NCI-H2171 treated with DMSO at 0.1 percent for 48 hours (cell line): ENCODE measurements around the gene TSPYL6.
"Not testable (repeated sequence)": the region's sequence is repeated elsewhere in the genome, so short reads cannot be mapped to it uniquely, and the experiment has no call there.

ENCODE experiments used
- DNase-seq: peaks from one replicate; lab custom pipeline; 2025; lab: John Stamatoyannopoulos, UW

TSPYL6 gene

DNA sequence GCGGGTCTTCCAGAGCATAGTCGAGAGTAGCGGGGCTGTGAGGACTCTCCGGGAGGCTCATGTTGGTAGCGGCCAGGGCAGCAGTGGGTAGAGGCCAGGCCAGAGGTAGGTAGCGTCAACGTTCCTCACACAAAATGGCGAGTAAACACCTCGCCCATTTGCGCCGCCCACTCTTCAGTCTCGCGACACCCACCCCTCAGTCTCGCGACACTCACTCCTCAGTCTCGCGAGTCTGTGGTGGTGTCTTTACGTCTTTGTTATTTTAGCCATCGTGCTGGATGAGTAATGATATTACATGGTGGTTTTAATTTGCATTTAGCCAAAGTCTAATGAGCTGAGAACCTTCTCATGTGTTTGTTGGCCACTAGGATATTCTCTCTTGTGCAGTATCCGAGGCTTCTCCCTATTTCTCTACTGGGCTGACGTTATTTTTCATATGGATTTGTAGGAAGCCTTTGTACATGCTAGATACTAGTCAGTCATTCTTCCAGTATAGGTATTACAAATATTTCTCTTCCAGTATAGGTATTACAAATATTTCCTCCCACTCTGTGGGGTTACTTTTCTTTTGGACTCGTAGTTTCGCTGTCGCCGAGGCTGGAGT is at the start of gene TSPYL6:
TSPYL6 (minus strand) TSS at position 139 of the 604 bp plus-strand sequence; CDS start at position 61, 78 bp downstream.
- no peak for DNase-seq

DNA sequence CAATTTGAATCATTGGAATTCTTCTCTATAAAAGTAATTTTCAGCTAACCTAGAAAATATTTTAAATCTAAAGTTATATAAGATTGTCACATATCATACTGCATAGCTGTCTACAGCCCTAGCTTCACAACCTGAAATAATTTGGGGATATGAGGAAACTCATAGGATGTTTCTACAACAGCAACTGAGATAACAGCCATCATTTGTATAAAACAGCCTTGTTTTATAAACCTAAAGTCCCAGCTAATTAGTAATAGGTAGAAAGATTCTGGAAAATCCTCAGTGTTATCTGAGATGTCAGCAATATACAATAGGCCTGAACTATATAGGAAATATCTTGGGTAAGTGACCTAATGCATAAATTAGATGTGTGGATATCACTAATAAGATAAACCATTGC is 47.6 kb upstream of the TSPYL6 start:
- no peak for DNase-seq

GRCh38 chr2:54298514-54298913 is 42.5 kb upstream of the TSPYL6 start:
- DNase-seq: no peak

GRCh38 chr2:54295911-54296310 is 39.9 kb upstream of the TSPYL6 start:
- peak; percentile 78 for DNase-seq

DNA sequence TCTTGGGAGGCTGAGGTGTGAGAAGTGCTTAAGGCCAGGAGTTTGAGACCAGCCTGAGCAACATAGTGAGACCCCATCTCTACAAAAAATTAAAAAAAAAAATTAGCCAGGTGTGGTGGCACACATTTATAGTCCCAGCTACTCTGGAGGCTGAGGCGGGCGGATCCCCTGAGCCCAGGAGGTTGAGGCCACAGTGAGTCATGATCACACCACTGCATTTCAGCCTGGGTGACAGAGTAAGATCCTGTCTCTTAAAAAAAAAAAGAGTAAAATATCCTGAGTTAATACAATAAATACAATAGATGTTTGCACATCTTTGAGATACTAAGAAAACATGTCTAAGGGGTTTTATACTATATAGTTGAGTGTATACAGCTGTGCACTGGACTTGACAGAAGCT is 38.6 kb upstream of the TSPYL6 start:
- DNase-seq: not testable (repeated sequence)

DNA sequence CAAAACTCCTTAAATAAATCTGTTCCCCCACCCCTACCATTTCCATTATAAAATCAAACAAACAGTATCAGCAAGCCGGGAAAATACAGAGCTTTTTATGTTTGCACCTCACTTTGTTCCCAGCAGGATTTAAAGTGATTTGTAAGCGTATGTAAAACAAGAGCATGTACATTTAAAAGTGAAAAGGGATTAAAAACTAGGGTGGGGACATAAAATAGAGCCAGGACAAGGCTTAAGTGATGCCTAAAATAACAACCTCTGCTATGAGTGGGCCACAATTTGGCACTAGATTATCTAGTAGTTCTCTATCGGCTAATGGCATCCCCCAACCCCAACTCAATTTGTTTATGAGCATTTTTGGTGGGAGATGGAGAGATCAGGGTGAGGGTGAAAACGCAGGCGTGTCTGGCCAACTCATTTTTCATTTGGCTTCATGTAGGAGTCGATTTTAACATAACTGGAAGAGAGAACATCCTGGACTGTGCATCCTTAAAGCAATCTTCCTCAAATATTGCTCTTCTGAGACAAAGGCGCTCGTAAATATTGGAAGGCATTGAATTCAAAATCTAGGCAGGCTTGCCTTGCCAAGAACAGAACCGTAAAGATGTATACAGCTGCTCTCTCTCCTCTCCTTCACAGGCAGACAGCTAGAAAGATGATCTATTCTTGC is 34.5 kb upstream of the TSPYL6 start:
- DNase-seq: no peak

- no peak for DNase-seq
Measured at GRCh38 chr2:54289917-54290316, 33.9 kb upstream of the TSPYL6 start.

GRCh38 chr2:54287532-54287931 is 31.5 kb upstream of the TSPYL6 start:
- DNase-seq: no peak

DNA sequence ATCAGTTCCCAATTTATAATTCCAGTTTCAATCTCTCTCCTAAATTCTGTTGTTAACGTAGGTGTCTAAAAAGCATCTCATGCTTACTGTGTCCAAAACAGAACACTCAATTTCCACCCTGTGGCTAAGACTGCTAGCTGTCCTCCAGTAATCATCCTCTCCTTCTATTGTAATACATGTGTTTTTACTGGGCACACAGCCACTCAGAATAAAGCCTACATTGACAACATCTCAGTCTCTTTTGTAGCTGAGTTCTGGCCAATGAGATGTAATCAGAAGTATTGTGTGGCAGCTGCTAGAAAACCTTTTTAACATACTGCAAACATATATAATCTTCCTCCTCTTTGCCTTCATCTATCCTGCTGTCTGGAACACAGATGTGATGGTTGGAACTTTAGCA is 29.4 kb upstream of the TSPYL6 start:
- DNase-seq: no peak

GRCh38 chr2:54284826-54285225 is 28.8 kb upstream of the TSPYL6 start:
- peak; percentile 39 for DNase-seq

DNA sequence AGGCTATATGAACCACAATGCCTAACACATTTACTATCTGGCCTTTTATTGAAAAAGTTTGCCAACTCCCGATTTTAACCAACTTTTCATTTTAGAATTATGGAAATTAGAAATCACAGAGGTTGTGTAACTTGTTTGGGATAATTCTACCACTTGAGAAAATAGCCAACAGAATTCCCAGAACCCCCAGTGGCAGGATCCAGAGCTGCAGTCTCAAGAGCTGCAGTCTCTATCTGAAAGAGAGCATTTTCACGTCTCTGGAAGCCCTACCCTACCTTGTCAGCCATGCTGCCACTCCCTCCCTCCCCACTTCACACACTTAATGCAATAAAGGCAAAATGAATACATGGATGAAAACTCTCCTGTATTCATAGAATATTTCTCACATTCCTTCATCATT is 23.4 kb upstream of the TSPYL6 start:
- DNase-seq: no peak

- no peak for DNase-seq
Measured at GRCh38 chr2:54275541-54275940, 19.5 kb upstream of the TSPYL6 start.

DNA sequence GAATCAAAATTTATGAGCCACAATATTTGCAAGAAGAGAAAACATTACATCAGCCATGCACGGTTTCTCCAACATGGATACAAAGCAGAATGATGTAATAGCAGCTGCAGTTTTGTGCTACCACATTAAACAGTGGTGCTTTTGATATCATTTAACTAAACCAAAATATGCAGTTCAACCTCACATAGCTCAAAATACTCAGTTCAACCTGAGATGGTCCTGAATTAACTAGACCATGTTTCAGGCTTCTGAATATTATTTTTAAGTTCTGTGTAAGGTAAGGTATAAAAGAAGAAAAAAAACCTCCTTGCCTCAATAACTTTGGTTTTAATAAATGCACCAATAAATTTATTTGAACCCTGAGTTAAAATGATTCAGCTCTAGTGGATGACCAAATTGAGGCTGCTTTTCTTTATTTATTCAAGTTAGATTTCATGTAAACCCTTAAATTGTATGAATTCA is 18.8 kb upstream of the TSPYL6 start:
- peak; percentile 21 for DNase-seq

DNA sequence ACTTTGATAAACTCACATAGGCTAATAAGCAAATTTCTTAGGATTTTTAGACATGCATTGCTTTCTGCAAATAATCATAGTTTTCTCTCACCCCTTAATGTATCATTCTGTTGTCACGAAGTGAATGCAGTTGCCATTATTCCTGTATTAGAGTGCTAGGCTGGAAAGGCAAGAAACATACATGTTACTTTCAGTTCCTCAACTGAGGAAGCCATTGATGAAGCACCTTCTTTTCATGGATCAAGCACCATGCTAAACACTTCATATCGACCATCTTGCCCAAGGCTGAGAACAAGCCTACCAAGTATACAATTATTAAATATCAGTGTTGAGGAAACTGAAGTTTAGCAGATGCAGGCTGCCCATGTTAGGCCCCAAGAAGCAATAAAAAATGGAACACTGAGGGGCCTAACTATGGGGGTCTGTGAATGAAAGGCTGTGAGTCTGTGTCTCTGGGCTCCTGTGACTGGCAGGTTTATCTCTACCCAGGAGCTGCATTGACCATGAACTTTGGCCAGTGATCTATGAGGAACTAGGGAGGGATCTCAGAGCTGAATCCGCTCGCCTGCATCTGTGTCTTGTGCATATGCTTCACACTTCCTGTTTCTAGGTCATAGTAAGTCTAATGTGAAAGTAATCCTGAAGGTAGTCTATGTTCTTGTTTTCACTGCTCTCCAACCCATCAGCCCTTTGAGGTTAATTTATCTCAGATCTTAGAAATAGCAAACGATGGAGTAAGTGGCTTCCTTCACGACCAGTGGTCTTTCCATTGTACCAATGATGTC is 16.0 kb upstream of the TSPYL6 start:
- no peak for DNase-seq

GRCh38 chr2:54271189-54271588 is 15.2 kb upstream of the TSPYL6 start:
- no peak for DNase-seq

- DNase-seq: no peak
Measured at GRCh38 chr2:54267577-54267976, 11.5 kb upstream of the TSPYL6 start.

GRCh38 chr2:54265081-54265480 is 9.1 kb upstream of the TSPYL6 start:
- not testable (repeated sequence) for DNase-seq

DNA sequence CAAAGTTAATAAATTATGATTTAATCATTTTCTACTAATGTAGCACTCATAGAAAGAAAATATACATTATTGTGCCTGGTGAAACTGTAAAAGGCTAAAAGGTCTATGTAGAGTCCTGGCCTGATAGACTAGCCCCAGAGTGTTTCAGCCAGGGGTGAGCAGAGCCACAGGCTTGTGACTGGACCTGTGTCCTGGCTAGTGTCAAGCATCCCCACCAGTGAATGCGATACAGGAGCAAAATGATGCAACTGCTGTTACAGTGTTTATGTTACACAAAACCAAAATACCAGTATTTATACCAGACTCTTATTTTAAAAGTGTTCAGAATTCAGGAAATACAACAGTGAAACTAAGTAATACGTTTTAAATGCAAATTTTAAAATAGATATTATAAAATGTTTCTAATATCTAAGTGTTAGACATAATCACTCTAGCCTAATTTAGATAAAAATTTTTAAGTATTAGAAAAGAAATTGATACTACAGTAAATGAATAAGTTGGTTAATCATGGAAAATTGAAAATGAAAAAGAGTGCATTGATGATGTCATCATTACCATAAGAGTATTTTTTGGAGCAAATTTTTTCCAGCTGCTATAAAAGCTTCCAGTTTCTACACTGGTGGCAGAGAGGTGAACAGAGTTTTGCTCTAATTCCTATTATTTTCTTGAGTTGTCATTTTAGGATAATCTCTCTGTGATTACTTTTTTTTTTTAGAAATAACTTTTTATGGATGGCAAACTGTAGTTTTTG is 6.2 kb upstream of the TSPYL6 start:
- no peak for DNase-seq

- DNase-seq: no peak
Measured at GRCh38 chr2:54261537-54261936, 5.5 kb upstream of the TSPYL6 start.

- no peak for DNase-seq
Measured at GRCh38 chr2:54260241-54260595, 4.2 kb upstream of the TSPYL6 start.

DNA sequence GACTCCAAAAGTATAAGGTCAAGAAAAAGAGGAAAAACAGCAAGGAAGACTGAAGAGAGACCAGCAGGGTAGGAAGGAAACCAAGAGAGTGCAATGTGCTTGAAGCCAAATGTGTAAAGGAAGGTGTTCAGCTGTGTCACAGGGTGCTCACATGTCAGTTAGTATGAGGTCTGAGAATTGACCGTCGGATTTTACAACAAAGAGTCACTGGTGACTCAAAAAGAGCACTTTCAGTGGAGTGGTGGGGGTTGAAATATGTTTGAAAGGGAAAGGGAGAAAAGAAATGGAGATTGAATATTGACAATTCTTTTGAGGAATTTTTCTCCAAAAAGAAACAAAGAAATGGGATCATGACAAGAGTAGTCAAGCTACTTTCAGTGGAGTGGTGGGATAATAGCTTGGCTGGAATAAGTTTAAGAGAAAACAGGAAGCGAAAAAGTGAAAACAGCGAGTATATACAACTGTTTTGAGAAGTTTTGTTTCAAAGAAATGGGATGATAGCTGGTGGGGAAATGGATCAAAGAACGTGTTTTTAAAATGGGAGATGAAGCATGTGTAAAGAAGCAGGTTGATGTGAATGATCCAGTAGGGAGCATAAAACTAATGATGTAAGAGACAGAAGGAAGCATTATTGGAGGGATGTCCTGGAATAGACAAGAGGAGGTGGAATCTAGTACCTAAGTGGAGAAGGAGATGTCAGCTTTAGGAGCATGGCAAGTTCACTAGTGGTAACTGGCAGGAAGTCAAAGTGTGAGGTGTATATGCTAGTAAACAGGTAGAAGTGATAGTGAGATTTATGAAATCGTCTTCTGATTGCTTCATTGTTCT is 3.6 kb upstream of the TSPYL6 start:
- no peak for DNase-seq

DNA sequence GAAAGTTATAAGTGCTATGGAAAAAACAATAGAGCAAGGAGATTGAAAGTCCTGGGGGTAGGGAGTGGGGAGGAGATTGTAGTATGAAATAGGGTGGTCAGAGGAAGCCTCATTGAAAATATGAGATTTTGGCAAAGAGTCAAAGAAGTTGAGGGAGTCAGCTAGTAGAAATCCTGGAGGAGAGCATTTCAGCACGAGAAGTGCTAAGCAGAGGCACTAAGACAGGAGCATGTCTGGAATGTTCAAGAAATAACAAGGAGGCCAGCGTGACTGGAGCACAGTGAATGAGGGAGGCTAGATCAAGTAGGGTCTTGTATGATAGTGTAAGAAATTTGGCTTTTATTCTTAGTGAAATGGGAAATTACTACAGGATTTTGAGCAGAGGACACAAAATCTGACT is 2.1 kb upstream of the TSPYL6 start:
- no peak for DNase-seq
